ENCODE data around the gene ZMIZ2. TPM values are rescaled to one million over a fixed set of nuclear protein-coding genes. Genes with fewer than 3 reads are reported as not detected.

The ZMIZ2 gene
- total RNA-seq, 2 experiments from 2014 or later, result 77.8 to 80.7 TPM

- Mint-ChIP-seq H3K4me3 (peak overlapping the region; percentile 74), H3K27ac (peak overlapping the region; percentile 47), H3K9me3 (ENCODE audit: insufficient read depth) (no peaks in the 10 kb centered on the region), H3K4me1 (ENCODE audit: low read depth) (peaks cover 42% of the 10 kb centered on the region), H3K27me3 (ENCODE audit: low read depth) (no peaks in the 10 kb centered on the region), H3K36me3 (ENCODE audit: low read depth) (peaks cover 13% of the 10 kb centered on the region)
- ChIA-PET POLR2A (interaction anchor here (0.5 to 3.3 kb wide), 12 partner anchors 19 to 223 kb away, joined by 3 to 16 read pairs (median 4); partner anchors contain the start of genes DDX56, H2AZ2, OGDH and PPIA), CTCF (interaction anchor here (1.2 to 2.3 kb wide), 4 partner anchors 15 to 162 kb away, joined by 3 to 6 read pairs (median 6); no protein-coding TSS in a partner anchor)
- ATAC-seq (no peak), DNase-seq (no peak)
Measured at GRCh38 chr7:44750424-44750823, 1.8 kb downstream of the ZMIZ2 start.

GRCh38 chr7:44750921-44751571 lies 2.4 kb downstream of the ZMIZ2 start:
- H3K4me1 Mint-ChIP-seq (ENCODE audit: low read depth), result peaks cover 42% of the 10 kb centered on the region
- DNase-seq (peak; percentile 54), ATAC-seq (peak; percentile 6)
- H3K9me3 Mint-ChIP-seq (ENCODE audit: insufficient read depth), result no peaks in the 10 kb centered on the region
- peak overlapping the region; percentile 16 for H3K4me3 Mint-ChIP-seq
- CTCF ChIA-PET, result interaction anchor here (0.7 to 2.3 kb wide), 6 partner anchors 16 to 229 kb away, joined by 3 to 6 read pairs (median 4); no protein-coding TSS in a partner anchor
- H3K27me3 Mint-ChIP-seq (ENCODE audit: low read depth), result no peaks in the 10 kb centered on the region
- POLR2A ChIA-PET, result interaction anchor here (0.6 to 3.3 kb wide), 11 partner anchors 18 to 223 kb away, joined by 3 to 16 read pairs (median 4); partner anchors contain the start of genes H2AZ2, OGDH, PPIA and TMED4
- peaks cover 13% of the 10 kb centered on the region for H3K36me3 Mint-ChIP-seq (ENCODE audit: low read depth)
- peak overlapping the region; percentile 47 for H3K27ac Mint-ChIP-seq

GRCh38 chr7:44752822-44753221 lies 4.2 kb downstream of the ZMIZ2 start:
- no peak overlapping the region for H3K27ac Mint-ChIP-seq
- DNase-seq (no peak), ATAC-seq (no peak)
- H3K4me3 Mint-ChIP-seq, result no peak overlapping the region
- ChIA-PET POLR2A (no interaction called here), CTCF (interaction anchor here (0.9 to 1.2 kb wide), 2 partner anchors 19 to 384 kb away, joined by 3 read pairs; no protein-coding TSS in a partner anchor)
- peaks cover 16% of the 10 kb centered on the region for H3K36me3 Mint-ChIP-seq (ENCODE audit: low read depth)
- no peaks in the 10 kb centered on the region for H3K27me3 Mint-ChIP-seq (ENCODE audit: low read depth)
- H3K9me3 Mint-ChIP-seq (ENCODE audit: insufficient read depth), result no peaks in the 10 kb centered on the region
- H3K4me1 Mint-ChIP-seq (ENCODE audit: low read depth), result peaks cover 38% of the 10 kb centered on the region

GRCh38 chr7:44754802-44755697 lies 6.4 kb downstream of the ZMIZ2 start:
- ATAC-seq (no peak), DNase-seq (no peak)
- H3K36me3 Mint-ChIP-seq (ENCODE audit: low read depth), result peaks cover 16% of the 10 kb centered on the region
- ChIA-PET CTCF (no interaction called here), POLR2A (no interaction called here)
- peak overlapping the region; percentile 60 for H3K27ac Mint-ChIP-seq
- H3K4me1 Mint-ChIP-seq (ENCODE audit: low read depth), result peaks cover 29% of the 10 kb centered on the region
- no peaks in the 10 kb centered on the region for H3K27me3 Mint-ChIP-seq (ENCODE audit: low read depth)
- no peak overlapping the region for H3K4me3 Mint-ChIP-seq
- no peaks in the 10 kb centered on the region for H3K9me3 Mint-ChIP-seq (ENCODE audit: insufficient read depth)

- no peak overlapping the region for H3K4me3 Mint-ChIP-seq
- CTCF ChIA-PET, result no interaction called here
- H3K36me3 Mint-ChIP-seq (ENCODE audit: low read depth), result peaks cover 19% of the 10 kb centered on the region
- no peaks in the 10 kb centered on the region for H3K9me3 Mint-ChIP-seq (ENCODE audit: insufficient read depth)
- peaks cover 20% of the 10 kb centered on the region for H3K4me1 Mint-ChIP-seq (ENCODE audit: low read depth)
- H3K27me3 Mint-ChIP-seq (ENCODE audit: low read depth), result no peaks in the 10 kb centered on the region
- POLR2A ChIA-PET, result no interaction called here
- DNase-seq, result no peak
- no peak overlapping the region for H3K27ac Mint-ChIP-seq
- no peak for ATAC-seq
Measured at GRCh38 chr7:44755698-44756627, 7.3 kb downstream of the ZMIZ2 start.

- DNase-seq (no peak), ATAC-seq (no peak)
- POLR2A ChIA-PET, result no interaction called here
- Mint-ChIP-seq H3K27ac (no peak overlapping the region), H3K4me1 (ENCODE audit: low read depth) (peaks cover 15% of the 10 kb centered on the region), H3K27me3 (ENCODE audit: low read depth) (no peaks in the 10 kb centered on the region), H3K9me3 (ENCODE audit: insufficient read depth) (no peaks in the 10 kb centered on the region), H3K4me3 (no peak overlapping the region), H3K36me3 (ENCODE audit: low read depth) (peaks cover 19% of the 10 kb centered on the region)
- CTCF ChIA-PET, result no interaction called here
Measured at GRCh38 chr7:44756904-44757303, 8.3 kb downstream of the ZMIZ2 start.

GRCh38 chr7:44757311-44757710 lies 8.7 kb downstream of the ZMIZ2 start:
- no peak overlapping the region for H3K4me3 Mint-ChIP-seq
- no peaks in the 10 kb centered on the region for H3K9me3 Mint-ChIP-seq (ENCODE audit: insufficient read depth)
- peaks cover 14% of the 10 kb centered on the region for H3K4me1 Mint-ChIP-seq (ENCODE audit: low read depth)
- POLR2A ChIA-PET, result no interaction called here
- peaks cover 21% of the 10 kb centered on the region for H3K36me3 Mint-ChIP-seq (ENCODE audit: low read depth)
- ATAC-seq (no peak), DNase-seq (no peak)
- CTCF ChIA-PET, result no interaction called here
- no peaks in the 10 kb centered on the region for H3K27me3 Mint-ChIP-seq (ENCODE audit: low read depth)
- H3K27ac Mint-ChIP-seq, result no peak overlapping the region

GRCh38 chr7:44757739-44758138 lies 9.1 kb downstream of the ZMIZ2 start:
- Mint-ChIP-seq H3K4me3 (no peak overlapping the region), H3K27me3 (ENCODE audit: low read depth) (no peaks in the 10 kb centered on the region), H3K4me1 (ENCODE audit: low read depth) (peaks cover 10% of the 10 kb centered on the region), H3K27ac (no peak overlapping the region), H3K36me3 (ENCODE audit: low read depth) (peaks cover 19% of the 10 kb centered on the region), H3K9me3 (ENCODE audit: insufficient read depth) (no peaks in the 10 kb centered on the region)
- ChIA-PET CTCF (no interaction called here), POLR2A (interaction anchor here (1.1 kb wide), 1 partner anchor 41 kb away, joined by 5 read pairs; no protein-coding TSS in a partner anchor)
- no peak for DNase-seq
- no peak for ATAC-seq

- no peak overlapping the region for H3K27ac Mint-ChIP-seq
- H3K27me3 Mint-ChIP-seq (ENCODE audit: low read depth), result no peaks in the 10 kb centered on the region
- H3K4me3 Mint-ChIP-seq, result no peak overlapping the region
- CTCF ChIA-PET, result no interaction called here
- DNase-seq, result no peak
- peaks cover 25% of the 10 kb centered on the region for H3K36me3 Mint-ChIP-seq (ENCODE audit: low read depth)
- POLR2A ChIA-PET, result no interaction called here
- H3K9me3 Mint-ChIP-seq (ENCODE audit: insufficient read depth), result no peaks in the 10 kb centered on the region
- H3K4me1 Mint-ChIP-seq (ENCODE audit: low read depth), result peaks cover 8% of the 10 kb centered on the region
- ATAC-seq, result no peak
Measured at GRCh38 chr7:44759246-44759645, 10.6 kb downstream of the ZMIZ2 start.

- Mint-ChIP-seq H3K36me3 (ENCODE audit: low read depth) (peaks cover 31% of the 10 kb centered on the region), H3K4me1 (ENCODE audit: low read depth) (peaks cover 2% of the 10 kb centered on the region), H3K9me3 (ENCODE audit: insufficient read depth) (no peaks in the 10 kb centered on the region), H3K27ac (peak overlapping the region; percentile 27), H3K4me3 (no peak overlapping the region), H3K27me3 (ENCODE audit: low read depth) (no peaks in the 10 kb centered on the region)
- DNase-seq (no peak), ATAC-seq (no peak)
- ChIA-PET CTCF (no interaction called here), POLR2A (no interaction called here)
Measured at GRCh38 chr7:44760034-44760580, 11.5 kb downstream of the ZMIZ2 start.
